OCI-LY1 (cell line): ENCODE measurements around the gene ADAMTS6.

Source experiments
- H2AFZ ChIP-seq: fragments of 200-600 bp; sonication (generic), shearing (Covaris generic); 2 replicates; pipeline ENCODE4 v1.6.0; 2014; ENCODE audit warnings: antibody characterized with exemption, mild to moderate bottlenecking, low read length
- H3F3A ChIP-seq: fragments of 200-600 bp; sonication (generic), shearing (Covaris generic); 2 replicates; pipeline ENCODE4 v1.6.0; 2014; ENCODE audit warnings: mild to moderate bottlenecking, antibody characterized with exemption, low read length, moderate library complexity; ENCODE audit not compliant: insufficient read depth
- H3K27ac ChIP-seq: fragments of 200-600 bp; sonication (generic); 2 replicates; pipeline ENCODE4 v1.5.1; 2014; ENCODE audit warnings: low read length, mixed run types, mild to moderate bottlenecking, low read depth; ENCODE audit not compliant: poor library complexity, severe bottlenecking
- H3K27me3 ChIP-seq: fragments of 200-600 bp; sonication (generic); 2 replicates; pipeline ENCODE4 v1.6.0; 2014; ENCODE audit warnings: antibody characterized with exemption, mild to moderate bottlenecking, low read length, moderate library complexity; ENCODE audit not compliant: insufficient read depth
- H3K36me3 ChIP-seq: fragments of 200-600 bp; sonication (generic); 2 replicates; pipeline ENCODE4 v1.6.1; 2014; ENCODE audit warnings: mild to moderate bottlenecking, antibody characterized with exemption, low read length, moderate library complexity, mixed read lengths; ENCODE audit not compliant: insufficient read depth
- H3K4me1 ChIP-seq: fragments of 200-600 bp; sonication (generic); 2 replicates; pipeline ENCODE4 v1.5.1; 2014; ENCODE audit warnings: mild to moderate bottlenecking, low read length, moderate library complexity; ENCODE audit not compliant: insufficient read depth, severe bottlenecking
- H3K4me2 ChIP-seq: fragments of 200-600 bp; sonication (generic), shearing (Covaris generic); 2 replicates; pipeline ENCODE4 v1.6.1; 2014; ENCODE audit warnings: low read length
- H3K4me3 ChIP-seq: fragments of 200-600 bp; sonication (generic); 2 replicates; pipeline ENCODE4 v1.5.1; 2014; ENCODE audit warnings: low read length, low read depth, mild to moderate bottlenecking, mixed read lengths; ENCODE audit not compliant: poor library complexity, severe bottlenecking
- H3K79me2 ChIP-seq: fragments of 200-600 bp; shearing (Covaris generic); 2 replicates; pipeline ENCODE4 v1.6.1; 2016; ENCODE audit warnings: mixed run types, low read length, mixed read lengths; ENCODE audit not compliant: insufficient read depth
- H3K9ac ChIP-seq: fragments of 200-600 bp; sonication (generic), shearing (Covaris generic); 2 replicates; pipeline ENCODE4 v1.6.1; 2014; ENCODE audit warnings: mild to moderate bottlenecking, low read length, mixed read lengths
- H3K9me2 ChIP-seq: fragments of 200-600 bp; sonication (generic), shearing (Covaris generic); 2 replicates; pipeline ENCODE4 v1.6.1; 2014; ENCODE audit warnings: low read depth, mild to moderate bottlenecking, low read length, mixed read lengths
- H3K9me3 ChIP-seq: fragments of 200-600 bp; shearing (Covaris generic); 2 replicates; pipeline ENCODE4 v1.6.1; 2014; ENCODE audit warnings: low read length, mixed read lengths
- H4K20me1 ChIP-seq: fragments of 200-600 bp; sonication (generic), shearing (Covaris generic); 2 replicates; pipeline ENCODE4 v1.6.0; 2016; ENCODE audit warnings: mild to moderate bottlenecking, low read length; ENCODE audit not compliant: insufficient read depth
- CTCF ChIP-seq: fragments of 200-600 bp; sonication (generic), shearing (Covaris generic); IDR thresholded peaks from 2 replicates; pipeline ENCODE4 v1.5.1; 2017; ENCODE audit warnings: mild to moderate bottlenecking, antibody characterized with exemption, low read length, moderate library complexity, mixed read lengths
- EZH2 ChIP-seq: fragments of 200-600 bp; sonication (generic), shearing (Covaris generic); IDR thresholded peaks from 2 replicates; pipeline ENCODE4 v1.8.0; 2017; ENCODE audit warnings: borderline replicate concordance, mixed run types, mild to moderate bottlenecking, antibody characterized with exemption, low read length, moderate library complexity, mixed read lengths

ADAMTS6 gene

DNA sequence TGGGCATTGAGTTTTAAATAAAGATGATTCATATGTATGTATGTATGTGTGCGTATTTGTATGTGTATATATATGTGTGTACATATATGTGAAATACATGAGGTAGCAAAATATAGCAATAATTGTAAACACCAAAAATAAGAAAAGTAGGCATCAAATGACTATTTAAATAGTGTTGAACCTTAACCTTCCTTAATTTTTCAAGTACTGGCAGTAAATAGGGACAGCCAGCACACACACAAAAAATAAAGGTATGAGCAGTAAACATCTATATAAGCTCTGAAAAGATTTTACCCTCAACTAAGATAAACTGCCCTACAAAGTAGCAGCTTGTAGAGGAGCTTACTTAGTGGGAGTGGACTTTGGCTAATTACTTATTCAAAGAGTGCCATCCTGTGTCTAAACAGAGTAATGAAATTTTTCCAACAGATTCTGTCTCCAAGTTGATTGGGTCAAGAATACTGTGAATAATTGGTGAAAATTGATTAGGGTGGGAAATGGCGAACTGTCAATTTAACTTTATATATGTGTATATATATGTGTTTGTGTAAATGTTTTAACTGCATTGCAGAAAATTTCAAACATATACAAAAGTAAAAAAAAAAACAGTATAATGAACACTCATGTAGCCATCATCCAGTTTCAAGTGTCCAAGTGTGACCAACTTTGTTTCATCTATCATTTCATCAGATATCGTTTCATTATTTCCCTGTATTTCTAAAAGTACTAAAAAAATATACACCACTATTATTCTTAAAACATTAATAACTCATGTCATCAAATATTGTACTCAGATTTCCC lies 2.0 kb upstream of the ADAMTS6 start:
- Histone ChIP-seq H3K9me2 (no peaks in the 10 kb centered on the region), H3K9ac (no peak overlapping the region; the same call in 1 of the 2 replicates), H3K79me2 (peaks cover 7% of the 10 kb centered on the region; the same call in 1 of the 2 replicates), H3K4me1 (peaks cover 33% of the 10 kb centered on the region), H3K4me2 (peak overlapping the region; percentile 98), H4K20me1 (no peaks in the 10 kb centered on the region), H3K36me3 (no peaks in the 10 kb centered on the region), H3K4me3 (peak overlapping the region; percentile 71), H3K27ac (peak overlapping the region; percentile 86), H2AFZ (no peak overlapping the region), H3K9me3 (no peaks in the 10 kb centered on the region), H3F3A (0 out of 2 replicates have a peak, but pooled peaks cover 3% of the 10 kb centered on the region), H3K27me3 (no peaks in the 10 kb centered on the region)
- no peak for TF ChIP-seq EZH2
- peak; percentile 72 for TF ChIP-seq CTCF

DNA sequence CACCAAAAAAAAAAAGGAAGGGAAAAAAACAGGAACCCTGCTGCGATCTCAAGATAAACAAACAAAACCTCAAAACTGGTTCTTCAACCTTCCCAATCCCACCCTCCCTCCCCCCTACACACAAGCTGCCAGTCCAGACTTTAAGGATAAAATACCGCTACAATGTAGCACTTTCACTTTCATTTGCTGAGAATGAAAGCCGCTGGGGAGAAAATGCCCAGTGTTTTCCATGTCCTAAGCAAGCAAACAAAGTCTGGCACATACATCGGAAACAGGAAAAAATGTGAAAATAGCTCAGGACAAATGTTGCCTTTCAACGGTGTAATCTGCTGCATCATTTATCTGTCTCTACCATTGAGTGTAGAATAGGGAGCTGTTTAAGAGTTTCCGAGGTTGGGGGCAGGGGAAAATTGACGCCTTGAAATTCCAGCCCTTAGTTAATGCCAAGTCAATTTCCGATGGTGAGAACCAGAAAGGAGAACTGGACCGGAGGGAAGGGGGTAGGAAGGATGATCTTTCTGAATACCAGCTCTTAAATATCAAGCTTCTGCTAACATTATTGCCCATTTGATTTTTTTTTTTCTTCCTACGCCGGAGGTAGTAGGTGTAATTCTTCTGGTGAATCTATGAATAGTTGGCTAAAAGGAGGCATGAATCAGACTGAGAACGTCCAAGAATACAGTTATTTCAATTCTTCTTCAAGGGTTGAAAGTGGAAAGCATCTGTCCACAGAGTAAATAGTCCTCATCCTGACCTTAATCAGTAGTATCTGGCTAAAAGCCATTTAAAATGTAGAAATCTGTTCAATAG lies 1.2 kb upstream of the ADAMTS6 start:
- Histone ChIP-seq H3K27me3 (no peaks in the 10 kb centered on the region), H3K9me3 (no peaks in the 10 kb centered on the region), H3K79me2 (peaks cover 7% of the 10 kb centered on the region; the same call in 1 of the 2 replicates), H3K27ac (peak overlapping the region; percentile 86), H3F3A (0 out of 2 replicates have a peak, but pooled peaks cover 3% of the 10 kb centered on the region), H2AFZ (peak overlapping the region; percentile 76; the same call in 1 of the 2 replicates), H4K20me1 (no peaks in the 10 kb centered on the region), H3K9me2 (no peaks in the 10 kb centered on the region), H3K4me3 (peak overlapping the region; percentile 71), H3K4me1 (peaks cover 41% of the 10 kb centered on the region), H3K9ac (peak overlapping the region; percentile 72), H3K36me3 (no peaks in the 10 kb centered on the region), H3K4me2 (peak overlapping the region; percentile 98)
- TF ChIP-seq EZH2 (no peak), CTCF (no peak)

- Histone ChIP-seq H3F3A (0 out of 2 replicates have a peak, but pooled peaks cover 3% of the 10 kb centered on the region), H3K27me3 (no peaks in the 10 kb centered on the region), H4K20me1 (no peaks in the 10 kb centered on the region), H3K9me3 (no peaks in the 10 kb centered on the region), H3K4me2 (peak overlapping the region; percentile 98), H3K4me3 (peak overlapping the region; percentile 71), H3K36me3 (no peaks in the 10 kb centered on the region), H3K9ac (peak overlapping the region; percentile 72), H2AFZ (peak overlapping the region; percentile 11; the same call in 1 of the 2 replicates), H3K79me2 (peaks cover 7% of the 10 kb centered on the region; the same call in 1 of the 2 replicates), H3K9me2 (no peaks in the 10 kb centered on the region), H3K27ac (peak overlapping the region; percentile 86), H3K4me1 (peaks cover 47% of the 10 kb centered on the region)
- TF ChIP-seq EZH2: no peak
- no peak for TF ChIP-seq CTCF
Observed at GRCh38 chr5:65482296-65482735, 596 bp upstream of the ADAMTS6 start.
